SHP77 treated with DMSO at 0.1 percent for 48 hours (cell line): ENCODE data around the gene AKNAD1.
"Not testable (repeated sequence)": the region's sequence is repeated elsewhere in the genome, so short reads cannot be mapped to it uniquely, and the experiment has no call there.

Source experiments
- DNase-seq: peaks from one replicate; lab custom pipeline; 2025; lab: John Stamatoyannopoulos, UW

AKNAD1 gene

DNA sequence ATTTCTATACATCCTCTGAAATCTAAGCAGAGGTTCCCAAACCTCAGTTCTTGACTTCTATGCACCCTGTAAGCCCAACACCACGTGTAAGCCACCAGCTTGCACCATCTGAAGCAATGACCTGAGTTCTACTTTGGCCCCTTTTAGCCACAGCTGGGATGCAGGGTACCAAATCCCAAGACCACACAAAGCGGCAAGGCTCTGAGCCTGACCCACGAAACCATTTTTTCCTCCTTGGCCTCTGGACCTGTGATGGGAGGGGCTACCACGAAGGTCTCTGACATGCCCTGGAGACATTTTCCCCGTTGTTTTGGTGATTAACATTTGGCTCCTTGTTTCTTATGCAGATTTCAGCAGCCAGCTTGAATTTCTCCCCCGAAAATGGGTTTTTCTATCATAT is 71.6 kb downstream of the AKNAD1 start:
- no peak for DNase-seq

DNA sequence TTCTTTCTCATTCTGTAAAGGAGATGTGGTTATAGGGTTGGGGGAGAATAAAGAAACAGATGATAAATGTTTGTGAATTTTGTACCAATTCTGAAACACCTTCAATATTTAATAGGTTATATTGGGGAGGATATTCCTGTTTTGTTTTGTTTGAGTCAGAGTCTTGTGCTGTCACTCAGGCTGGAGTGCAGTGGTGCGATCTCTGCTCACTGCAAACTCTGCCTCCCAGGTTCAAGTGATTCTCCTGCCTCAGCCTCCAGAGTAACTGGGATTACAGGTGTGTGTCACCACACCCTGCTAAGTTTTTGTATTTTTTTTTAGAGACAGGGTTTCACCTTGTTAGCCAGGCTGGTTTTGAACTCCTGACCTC is 75.3 kb downstream of the AKNAD1 start:
- not testable (repeated sequence) for DNase-seq

DNA sequence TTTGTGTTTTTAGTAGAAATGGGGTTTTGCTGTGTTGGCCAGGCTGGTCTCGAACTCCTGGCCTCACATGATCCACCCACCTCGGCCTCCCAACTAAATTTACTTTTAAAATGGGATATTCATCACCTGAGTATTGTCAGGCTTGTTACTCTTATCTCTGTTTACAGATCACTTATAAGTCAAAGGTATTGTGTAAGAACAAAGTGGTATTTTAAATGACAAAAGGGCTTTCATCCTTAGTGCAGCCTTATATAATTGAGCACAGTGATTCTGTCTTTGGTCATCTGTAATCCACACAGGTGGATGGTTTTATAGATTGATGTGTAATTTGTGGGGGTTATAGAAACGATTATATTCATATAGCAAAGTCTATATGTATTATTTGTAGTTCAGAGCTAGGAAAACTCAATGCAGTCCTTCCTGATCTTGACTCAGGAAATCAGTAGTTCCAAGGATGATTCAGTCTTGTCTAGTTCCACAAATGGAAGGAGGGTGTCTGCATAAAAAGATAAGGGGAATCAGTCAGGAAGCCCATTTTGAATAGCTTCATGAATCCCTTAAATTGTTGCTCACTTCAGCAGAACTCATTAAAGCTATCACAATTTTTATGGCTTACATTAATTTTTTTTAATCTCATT is 75.8 kb downstream of the AKNAD1 start:
- DNase-seq = no peak

DNA sequence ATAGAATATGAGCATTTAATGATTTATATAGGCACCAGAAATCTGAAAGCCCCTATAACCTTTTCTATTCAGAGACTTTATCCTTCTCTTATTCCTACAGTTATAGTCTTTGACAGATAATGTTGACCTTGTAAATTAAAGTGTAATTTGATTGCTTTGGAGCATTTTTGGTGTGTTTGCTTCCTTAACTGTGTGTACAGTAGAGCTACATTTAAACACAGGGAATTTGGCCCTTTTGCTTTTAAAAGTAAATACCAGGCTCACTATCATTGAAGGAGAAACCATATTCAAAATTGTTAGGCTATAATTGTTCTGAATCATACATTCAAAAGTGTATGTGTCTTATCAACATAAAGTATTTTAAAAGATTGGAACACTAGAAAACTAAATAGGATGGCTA is 77.4 kb downstream of the AKNAD1 start:
- DNase-seq = no peak

DNA sequence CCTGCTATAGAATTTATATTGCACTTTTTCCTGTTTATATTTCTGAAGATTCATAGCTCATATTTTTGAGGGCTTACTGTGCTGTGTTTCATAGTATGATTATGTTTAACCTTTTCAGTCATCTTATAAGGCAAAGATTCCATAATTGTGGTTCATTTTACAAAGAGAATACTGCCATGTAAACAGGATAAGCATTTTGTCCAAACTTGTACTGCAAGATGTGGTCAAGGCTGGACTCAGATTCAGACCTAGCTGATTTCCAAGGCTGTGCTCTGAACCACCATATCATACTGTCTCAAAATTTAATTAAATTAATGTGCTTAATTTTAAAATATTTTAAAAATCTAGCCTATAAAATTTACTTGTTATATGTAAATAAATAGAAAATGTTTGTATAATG is 79.1 kb downstream of the AKNAD1 start:
- DNase-seq = no peak

DNA sequence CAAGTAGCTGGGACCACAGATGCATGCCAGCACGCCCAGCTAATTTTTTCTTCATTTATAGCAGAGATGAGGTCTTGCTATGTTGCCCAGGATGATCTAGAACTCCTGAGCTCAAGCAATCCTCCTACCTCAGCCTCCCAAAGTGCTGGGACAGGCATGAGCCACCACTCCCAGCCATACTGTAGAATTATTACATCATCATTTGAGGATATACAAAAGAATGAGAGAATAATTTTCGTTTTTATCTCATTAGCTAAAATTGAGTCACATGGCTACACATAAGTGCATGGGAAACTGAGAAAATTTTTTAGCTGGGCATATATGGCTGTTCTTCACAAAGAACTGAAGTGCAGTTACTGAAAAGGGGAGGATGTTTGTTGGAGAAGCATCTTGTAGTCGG is 89.2 kb downstream of the AKNAD1 start:
- no peak for DNase-seq

DNA sequence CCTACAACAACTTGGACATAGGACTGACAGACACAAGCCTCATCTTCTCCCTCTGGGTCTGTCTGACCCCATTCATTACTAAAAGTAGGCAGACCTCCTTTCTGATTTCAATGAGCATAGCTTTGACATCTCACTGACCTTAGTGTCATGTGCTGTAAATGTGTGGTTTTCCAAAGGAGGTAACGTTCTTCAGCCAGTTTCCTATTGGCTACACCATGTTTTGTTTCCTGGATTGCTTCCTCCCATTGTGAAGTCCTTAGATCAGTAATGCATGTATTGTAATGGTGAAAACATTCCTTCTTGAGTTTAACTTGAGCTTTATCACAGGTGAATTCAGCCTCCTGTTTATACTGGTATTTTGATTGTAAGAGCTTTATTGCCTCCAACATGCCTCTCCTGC is 89.8 kb downstream of the AKNAD1 start:
- DNase-seq = no peak
